ENCODE results near the gene JHY.
"Not testable (repeated sequence)": the region's sequence is repeated elsewhere in the genome, so short reads cannot be mapped to it uniquely, and the experiment has no call there.

Gene JHY

DNA sequence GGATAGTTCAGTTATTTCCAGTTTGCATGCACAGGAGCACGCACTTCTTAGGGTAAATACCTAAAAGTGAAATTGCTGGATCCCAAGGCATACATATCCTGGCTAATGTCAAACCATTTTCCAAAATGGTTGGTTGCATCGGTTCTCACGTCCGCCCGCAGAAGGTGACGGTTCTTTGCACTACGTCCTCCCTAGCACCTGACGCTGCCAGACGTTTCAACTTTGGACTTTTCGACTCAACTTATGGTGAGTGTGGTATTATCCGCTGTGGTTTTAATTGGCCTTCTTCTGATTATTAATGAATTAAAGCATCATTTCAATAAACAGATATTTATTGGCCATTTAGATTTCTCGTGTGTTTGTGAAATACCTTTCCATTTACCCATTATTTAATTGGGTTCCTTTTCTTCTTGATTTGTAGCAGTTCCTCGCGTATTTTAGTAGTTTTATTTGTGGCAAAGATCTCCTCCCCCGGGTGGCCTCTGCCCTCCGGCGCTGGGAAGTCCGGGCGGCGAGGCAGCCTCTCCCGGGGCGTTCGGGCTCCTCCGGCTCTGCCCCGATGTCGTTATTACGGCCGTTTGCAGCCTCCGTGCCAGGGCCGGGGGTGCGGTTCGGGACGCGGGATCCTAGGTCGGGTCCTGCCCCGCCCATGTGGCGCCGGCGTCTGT, at the start of gene JHY:
Gene JHY, plus strand, starts transcription at position 571 of the 668 bp plus-strand sequence. CDS start 3,091 bp downstream, outside the sequence.
- peak; percentile 34 for DNase-seq

DNA sequence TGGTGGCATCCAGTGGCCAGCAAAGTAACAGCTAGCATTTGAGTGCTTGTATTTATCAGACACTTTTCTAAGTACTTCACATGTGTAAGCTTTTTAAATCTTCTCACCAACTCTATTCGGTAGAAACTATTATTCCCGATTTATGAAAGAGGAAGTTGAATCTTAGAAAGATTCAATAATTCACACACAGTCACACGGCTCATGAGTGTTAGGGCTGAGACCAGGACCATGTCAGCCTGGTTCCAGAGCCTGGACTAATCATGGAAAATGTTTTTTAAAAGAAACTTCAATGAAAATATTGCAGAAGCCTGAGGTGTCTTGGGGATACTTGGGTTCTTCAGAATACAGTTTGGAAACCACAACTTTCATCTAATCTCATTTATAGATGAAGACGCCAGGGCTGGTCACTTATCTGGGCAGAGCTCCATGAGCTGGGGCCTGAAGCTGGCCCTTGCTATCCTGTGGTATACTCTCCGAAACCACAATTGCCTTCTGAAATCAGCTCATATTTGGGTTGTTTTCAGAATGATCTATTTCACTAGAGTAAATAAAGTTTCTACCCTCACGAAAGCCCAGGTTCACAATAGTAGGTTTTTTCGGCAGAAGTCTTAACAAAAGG, 48.6 kb upstream of the JHY start:
- no peak for DNase-seq

DNA sequence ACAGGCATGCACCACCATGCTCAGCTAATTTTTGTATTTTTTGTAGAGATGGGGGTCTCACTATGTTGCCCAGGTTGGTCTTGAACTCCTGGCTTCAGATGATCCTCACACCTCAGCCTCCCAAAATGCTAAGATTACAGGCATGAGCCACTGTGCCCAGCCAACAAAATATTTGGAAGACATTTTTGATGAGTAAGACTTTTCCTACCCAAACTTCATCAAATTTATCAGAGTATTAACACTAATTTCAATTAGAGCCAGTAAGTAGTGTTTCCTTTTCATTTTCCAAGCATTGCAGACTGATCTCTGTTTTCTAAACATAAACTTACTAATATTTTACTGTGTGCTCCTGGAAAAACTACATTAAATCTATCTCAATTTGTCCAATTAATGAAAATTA, 45.6 kb upstream of the JHY start:
- DNase-seq = no peak

DNA sequence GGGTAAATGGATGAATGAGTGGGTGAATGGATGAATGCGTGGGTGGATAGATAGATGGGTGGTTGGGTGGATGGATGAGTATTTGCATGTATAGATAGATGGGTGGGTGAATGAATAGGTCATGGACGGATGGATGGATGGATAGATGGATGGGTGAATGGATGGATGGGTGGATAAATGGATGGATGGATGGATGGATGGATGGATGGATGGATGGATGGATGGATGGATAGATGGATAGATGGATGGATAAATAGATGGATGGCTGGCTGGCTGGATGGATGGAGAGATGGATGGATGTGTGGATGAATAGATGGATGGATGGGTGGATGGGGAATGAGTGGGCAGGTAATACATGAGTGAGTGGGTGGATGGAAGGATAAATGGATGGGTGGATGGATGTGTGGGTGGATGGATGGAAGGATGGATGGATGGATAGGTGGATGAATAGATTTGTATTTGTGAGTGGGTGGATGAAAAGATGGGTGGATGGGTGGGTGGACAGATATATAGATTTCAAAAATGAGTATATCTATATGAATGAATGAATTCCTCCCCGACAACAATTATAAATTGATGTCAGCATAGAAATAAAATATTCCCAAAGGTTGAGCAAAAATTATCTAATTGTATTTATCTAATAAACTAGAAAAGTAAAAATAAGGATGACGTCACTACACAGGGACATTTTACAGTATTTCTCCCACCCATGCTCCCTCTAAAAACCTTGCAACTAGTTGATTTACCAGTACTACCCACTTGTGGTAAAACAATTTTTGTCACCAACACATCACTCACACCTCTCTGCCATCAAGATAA, 44.8 kb upstream of the JHY start:
- no peak for DNase-seq

DNA sequence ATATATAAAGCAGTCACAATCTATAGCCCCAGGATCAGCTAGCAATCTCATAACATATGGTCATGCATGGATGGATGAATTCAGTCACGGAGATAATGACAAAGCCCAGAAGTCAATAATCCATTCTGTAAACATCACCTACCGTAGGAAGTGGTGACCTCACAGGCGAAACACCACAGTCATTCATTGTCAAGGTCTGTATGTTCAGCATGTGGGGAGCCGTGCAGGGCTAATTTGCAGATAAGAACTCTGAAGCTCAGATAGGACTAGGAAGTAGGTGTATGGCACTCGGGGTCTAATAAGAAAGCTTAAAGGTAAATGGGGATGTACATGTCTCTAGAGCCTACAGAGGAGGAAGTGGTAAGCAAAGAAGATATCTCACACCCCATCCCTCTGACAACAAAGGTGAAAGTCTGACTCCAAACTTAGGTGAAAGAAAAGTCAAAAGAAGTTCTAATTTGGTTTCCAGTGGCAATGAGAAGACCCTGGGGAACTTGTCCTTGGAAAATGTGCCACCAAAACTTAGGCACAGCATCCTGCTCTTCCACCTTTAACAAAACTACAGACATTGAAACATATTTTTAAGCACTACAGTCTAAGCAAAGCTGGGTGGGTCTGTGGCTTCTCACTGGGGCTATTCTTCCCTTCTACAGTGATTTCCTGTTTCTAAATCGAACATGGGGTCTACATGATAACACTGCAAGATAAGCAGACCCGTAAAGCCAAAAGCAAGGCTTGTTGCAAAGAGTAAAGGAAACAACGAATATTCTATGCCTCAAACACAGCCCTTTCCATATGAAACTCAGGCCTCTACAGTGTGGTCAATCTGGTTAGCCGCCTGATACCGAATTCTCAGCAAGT, 39.0 kb upstream of the JHY start:
- peak; percentile 43 for DNase-seq

DNA sequence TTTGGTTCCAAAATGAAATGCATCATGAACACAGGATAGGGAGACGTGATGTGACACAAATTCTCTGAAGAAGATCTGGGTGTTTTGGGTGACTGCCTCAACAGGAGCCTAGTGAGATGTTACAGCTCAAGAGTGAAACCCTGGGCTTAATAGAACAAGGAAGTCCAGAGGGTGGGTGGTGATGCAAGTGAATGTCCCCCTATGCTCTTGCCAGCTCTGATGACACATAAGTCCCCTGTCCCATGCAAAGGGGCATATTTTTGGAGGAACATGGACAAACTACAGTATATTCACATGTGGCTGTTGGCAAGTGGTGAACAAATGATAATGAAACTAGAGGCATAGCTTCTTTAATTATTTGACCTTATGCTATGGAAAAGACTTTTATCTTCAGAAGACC, 35.1 kb upstream of the JHY start:
- no peak for DNase-seq

DNA sequence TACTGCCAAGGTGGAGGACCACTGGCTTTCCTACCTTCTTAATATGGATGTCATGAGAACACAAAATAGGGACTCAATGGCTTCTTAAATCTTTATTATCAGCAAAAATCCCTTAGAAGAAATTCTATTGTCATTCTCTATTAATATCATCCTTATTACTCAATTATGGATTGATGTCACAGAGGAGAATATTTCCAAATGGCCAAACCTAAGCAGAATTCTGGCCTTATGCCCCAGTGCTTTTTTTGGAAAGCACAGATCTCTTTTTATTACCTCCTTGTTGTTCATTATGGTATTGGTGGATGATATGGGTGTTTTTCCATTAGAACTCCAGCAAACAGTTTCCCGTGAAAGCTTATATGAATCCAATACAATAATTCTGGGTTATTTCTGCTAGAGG, 34.4 kb upstream of the JHY start:
- DNase-seq = no peak

DNA sequence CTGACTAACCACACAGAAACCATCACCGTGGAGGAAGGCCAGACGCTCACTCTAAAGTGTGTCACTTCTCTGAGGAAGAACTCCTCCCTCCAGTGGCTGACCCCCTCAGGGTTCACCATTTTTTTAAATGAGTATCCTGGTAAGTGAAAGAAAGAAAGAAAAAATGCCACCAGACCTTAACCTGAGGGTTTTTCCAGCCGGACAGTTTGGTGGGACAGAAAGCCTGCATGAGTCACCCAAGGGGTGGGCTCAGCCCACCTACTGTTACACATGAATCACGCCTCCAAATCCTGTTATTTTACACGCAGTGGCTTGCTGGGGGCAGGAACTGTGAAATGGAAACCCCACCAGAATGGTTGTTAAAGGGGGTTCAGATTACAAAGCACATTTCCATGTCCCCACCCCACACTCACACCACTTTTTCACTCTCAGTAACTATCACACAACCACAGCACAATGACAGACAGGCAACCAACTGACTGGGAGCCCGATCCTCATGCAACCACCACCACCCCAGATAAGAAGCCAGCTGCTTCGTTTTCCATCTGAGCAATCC, 32.4 kb upstream of the JHY start:
- DNase-seq = peak; percentile 25

DNA sequence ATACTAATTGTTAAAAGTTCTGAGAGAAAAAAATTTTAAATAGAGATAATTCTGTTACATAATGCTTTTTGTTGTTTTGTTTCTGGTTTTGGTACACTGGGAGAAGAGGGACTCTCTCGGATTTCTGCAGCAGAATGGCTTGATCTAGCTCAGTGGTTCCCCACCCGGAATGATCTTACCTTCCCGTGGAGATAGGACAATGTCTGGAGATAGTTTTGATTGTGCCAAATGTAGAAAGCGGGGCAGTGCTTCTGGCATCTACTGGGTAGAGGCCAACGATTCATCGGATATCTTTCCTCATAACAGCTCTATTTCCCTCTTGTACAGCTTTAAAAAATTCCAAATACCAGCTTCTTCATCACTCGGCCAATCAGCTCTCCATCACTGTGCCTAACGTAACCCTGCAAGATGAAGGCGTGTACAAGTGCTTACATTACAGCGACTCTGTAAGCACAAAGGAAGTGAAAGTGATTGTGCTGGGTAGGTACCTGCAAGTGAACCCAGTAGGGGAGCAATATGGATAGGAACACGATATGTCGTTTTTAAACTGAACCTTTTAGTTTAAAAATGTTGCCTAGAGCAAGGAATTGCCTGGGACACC, 31.1 kb upstream of the JHY start:
- DNase-seq = no peak

DNA sequence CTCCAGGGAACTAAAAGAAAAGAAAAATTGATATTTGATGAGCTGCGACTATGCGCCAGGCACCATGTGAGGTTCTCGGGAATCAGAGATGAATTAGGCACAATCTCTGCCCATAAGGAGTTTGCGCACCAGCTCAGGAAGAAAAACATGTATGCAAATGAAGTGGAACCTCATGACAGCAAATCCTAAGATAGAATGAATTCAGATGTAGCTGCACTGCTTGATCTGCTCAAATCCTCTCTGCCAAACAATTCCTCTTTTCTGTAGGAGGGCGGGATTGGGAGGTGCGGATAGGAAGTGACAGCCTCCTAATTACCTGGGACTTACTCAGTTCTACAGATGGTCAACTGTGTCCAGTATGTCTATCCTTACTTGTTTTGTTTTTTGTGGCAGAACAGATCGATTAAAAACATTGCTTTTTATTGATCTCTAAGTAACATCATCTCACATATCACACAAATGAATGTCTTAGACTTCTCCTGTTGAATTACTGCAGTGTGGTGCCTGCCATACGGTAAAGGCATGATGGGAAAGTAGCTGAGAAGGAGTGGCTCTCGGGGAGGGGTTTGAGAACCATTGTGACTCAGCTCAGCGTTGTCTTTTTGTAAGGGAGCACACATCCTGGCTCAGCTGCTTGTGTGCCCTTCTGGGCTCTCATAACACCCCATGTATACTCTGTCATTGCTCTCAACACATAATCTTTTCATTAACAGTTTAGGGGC, 30.3 kb upstream of the JHY start:
- DNase-seq = peak; percentile 49

DNA sequence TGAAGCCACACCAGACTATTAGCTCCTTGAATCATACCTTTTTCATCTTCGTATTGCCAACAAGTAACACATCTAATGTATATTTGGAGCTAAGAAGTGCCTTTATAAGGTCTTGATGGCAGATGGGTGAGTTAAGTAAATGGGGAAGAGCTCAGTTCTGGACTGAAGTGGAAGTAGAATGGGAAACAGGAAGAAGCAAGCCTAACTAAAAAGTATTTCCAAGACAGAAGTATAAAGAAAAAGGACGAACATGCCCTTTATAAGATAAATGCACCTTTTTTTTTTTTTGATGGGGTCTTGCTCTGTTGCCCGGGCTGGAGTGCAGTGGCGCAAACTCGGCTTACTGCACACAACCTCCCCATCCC, 29.8 kb upstream of the JHY start:
- no peak for DNase-seq

DNA sequence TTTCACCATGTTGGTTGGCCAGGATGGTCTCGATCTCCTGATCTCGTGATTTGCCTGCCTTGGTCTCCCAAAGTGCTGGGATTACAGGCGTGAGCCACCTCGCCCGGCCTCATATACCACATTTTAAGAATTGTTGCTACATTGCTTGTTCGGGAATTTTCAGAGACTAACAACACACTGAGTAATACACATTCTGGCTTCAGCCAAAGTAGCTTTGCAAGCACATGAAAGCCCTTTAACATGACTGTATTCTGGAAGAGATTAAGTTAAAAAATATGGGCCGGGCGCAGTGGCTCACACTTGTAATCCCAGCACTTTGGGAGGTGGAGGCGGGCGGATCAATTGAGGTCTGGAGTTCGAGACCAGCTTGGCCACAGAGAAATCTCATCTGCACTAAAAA, 29.3 kb upstream of the JHY start:
- DNase-seq = no peak

DNA sequence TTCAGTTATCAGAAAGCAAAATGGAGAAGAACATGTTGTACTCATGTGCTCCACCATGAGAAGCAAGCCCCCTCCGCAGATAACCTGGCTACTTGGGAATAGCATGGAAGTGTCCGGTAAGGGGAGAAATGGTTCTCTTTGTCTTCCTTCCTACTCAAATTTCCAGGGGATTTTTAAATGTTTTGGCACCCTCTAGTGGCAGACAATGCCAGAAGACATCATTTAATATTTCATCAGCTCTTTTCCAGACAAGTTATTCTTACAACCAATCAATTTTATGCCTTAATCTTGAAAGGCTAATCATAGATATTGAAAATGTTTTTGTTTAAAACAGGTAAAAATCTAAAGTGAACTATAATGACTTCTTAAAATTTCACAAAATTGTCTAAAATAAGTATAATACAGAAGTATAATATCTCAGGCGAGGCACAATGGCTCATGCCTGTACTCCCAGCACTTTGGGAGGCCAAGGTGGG, 28.6 kb upstream of the JHY start:
- DNase-seq = peak; percentile 15

DNA sequence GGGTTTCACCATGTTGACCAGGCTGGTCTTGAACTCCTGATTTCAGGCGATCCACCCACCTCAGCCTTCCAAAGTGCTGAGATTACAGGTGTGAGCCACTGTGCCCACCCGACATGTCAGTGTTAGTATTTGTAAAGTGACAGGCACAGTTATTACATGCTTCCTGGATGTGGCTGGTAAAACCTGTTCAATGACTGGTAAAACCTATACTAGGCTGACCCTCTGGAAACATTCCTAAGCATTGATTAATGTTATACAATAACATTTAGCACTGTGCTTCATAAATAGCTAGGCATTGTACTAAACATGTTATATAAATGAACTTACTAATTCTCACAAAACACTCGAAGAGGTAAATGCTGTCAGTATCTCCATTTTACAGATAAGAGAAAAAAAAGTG, 20.9 kb upstream of the JHY start:
- no peak for DNase-seq

DNA sequence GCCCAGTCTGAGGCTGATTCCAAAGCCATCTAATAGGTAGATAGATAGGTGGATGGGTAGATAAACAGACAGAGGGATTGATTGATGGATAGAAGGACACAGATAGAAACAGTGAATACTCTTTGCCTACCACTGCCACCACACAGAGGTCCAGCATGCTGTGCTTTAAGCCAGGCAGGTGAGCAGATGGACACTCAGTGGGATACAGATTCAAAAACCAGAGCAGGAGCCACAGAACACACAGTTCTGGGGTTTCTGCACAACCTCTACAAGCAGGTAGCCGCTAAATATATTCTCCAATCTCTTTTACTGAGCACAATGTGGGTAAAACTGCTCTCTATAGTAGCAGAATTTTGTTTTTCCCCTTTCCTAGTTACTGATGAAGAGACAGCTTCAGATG, 20.5 kb upstream of the JHY start:
- DNase-seq = no peak

DNA sequence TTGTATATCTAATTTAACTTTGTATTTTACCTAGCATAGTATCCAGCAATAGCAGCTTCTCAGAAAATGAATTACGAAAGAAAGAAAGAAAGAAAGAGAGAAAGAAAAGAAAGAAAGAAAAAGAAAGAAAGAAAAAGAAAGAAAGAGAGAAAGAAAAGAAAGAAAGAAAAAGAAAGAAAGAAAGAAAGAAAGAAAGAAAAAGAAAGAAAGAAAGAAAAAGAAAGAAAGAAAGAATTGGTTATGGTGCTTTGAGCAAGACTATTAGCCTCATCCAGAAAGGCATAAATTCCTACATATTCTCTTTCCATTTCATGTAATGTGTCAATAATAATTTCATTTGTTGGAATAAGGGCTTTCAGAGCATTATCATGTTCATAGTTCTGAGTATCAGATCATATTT, 19.4 kb upstream of the JHY start:
- not testable (repeated sequence) for DNase-seq

DNA sequence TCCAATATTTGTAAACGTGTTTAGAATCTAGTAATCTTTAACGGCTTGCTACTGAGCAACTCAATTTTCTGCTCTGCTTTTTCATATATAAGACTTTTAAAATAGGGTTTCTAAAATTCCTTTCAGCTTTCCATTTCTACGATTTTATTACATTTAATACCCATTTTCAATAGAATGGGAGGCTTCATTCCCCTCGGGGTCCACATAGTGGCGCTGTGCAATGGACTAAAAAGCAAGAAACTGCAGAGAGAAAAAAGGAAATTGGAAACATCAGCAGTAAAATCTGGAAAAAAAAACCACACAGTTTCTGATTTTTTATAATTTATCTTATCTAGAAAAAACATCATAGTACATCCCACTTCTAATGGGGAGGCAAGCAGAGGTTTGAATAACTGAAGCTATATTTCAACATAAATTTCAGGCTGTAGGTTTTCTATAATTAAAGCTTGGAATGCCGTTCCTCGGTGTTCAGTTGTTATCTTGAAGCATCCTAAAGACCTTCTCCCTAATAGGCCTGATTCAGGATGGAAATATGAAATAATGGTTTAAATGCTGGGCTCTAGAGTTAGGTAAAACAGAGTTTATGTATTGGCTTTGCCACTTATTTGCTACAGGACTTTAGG, 18.7 kb upstream of the JHY start:
- DNase-seq = peak; percentile 29

DNA sequence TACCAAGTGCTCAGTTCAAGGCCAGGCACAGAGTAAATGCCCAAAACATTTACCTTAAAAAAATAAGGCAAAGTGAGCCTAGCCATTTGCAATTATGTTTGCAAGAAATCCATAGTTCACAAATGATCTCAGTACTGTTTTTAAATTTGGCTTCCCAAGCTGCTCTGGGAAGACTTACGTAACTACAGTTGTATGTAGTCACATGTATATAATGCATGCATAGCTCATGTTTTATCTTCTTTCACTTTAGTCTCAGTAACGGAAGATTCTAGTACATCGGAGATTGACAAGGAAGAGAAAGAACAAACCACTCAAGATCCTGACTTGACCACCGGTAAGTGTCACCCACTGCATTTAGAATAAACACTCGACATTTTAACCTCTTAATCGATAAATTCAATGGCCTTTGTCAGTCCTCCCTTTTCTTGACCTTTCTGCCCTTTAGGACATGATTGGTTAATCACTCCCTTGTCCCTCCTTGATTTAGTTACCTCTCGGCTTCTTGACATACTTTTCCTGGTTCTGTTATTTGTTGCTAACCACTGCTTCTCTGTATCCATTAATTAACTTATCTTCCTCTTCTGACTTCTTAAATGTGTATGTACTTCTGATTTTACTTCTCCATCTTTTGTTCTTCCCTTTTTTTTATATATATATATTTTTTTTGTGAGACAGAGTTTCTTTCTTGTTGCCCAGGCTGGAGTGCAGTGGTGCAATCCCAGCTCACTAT, 18.0 kb upstream of the JHY start:
- DNase-seq = no peak

DNA sequence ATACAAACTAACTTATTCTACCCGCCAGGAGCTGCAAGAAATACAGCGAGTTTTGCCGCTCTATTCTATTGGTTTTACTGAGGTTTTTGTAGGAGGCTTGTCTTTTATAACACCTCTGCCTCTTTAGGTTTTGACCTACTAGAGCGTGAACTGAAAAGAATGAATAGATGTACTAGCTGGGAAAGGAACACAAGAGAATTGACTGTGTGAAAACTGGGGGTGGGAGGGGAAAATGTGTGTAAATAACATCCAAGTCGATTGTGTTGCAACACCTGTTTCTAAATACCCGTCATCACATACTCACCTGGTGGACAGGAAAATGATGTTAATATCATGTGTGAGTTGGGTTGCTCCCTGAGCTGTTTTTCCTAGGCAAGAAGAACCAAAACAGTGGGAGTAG, 12.9 kb upstream of the JHY start:
- no peak for DNase-seq

DNA sequence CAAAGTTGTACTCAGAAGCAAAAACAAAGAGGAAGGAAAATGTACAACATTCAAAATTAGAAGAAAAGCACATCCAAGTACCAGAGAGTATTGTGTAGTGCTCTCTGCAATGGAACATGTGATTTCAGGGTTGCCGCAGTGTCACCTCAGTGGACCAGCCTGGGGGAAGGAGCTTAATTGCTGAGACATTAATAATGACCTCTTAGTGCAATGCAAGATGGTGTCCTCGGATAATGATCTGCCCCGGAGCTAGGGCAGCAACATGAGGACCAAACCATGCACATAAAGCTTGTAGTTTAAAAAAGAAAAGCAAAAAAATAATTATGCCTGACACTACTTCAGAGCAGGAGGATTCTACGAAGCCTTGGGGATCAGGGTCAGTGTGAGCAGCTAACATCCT, 11.3 kb upstream of the JHY start:
- no peak for DNase-seq

Data from stimulated activated CD4-positive, alpha-beta T cell treated with anti-CD3 and anti-CD28 coated beads, Interleukin-1b, Interleukin-23, amount 100 ng/mL, for 48 hours (primary cell).